SK-N-SH treated with all-trans-retinoic acid at 6 μM for 48 hours (cell line): ENCODE measurements around the gene PEX1.

ENCODE experiments used
- BACH2 ChIP-seq: fragments of 250-450 bp; sonication (Bioruptor Pico); IDR thresholded peaks from 2 replicates; pipeline ENCODE4 v1.9.0; 2021; ENCODE audit warnings: mild to moderate bottlenecking, borderline replicate concordance
- ESRRG ChIP-seq: fragments of 250-450 bp; sonication (Bioruptor Pico); IDR thresholded peaks from 2 replicates; pipeline ENCODE4 v1.6.1; 2021; ENCODE audit warnings: mild to moderate bottlenecking
- GLIS3 ChIP-seq: fragments of 250-450 bp; sonication (Bioruptor Pico); IDR thresholded peaks from 2 replicates; pipeline ENCODE4 v1.5.0; 2020; ENCODE audit warnings: mild to moderate bottlenecking, moderate library complexity
- ISL1 ChIP-seq: fragments of 250-450 bp; sonication (Bioruptor Pico); IDR thresholded peaks from 2 replicates; pipeline ENCODE4 v2.1.2; 2022; ENCODE audit warnings: mild to moderate bottlenecking, moderate library complexity
- TCF4 ChIP-seq: fragments of 250-450 bp; sonication (Bioruptor Pico); IDR thresholded peaks from 2 replicates; pipeline ENCODE4 v1.8.0; 2021; ENCODE audit warnings: mild to moderate bottlenecking, moderate library complexity, borderline replicate concordance
- TOX ChIP-seq: fragments of 250-450 bp; sonication (Bioruptor Pico); IDR thresholded peaks from 2 replicates; pipeline ENCODE4 v1.8.0; 2021; ENCODE audit warnings: mild to moderate bottlenecking, moderate library complexity, borderline replicate concordance
- ZFP3 ChIP-seq: fragments of 250-450 bp; sonication (Bioruptor Pico); IDR thresholded peaks from 2 replicates; pipeline ENCODE4 v1.5.0; 2020; ENCODE audit warnings: mild to moderate bottlenecking, moderate library complexity
- ZNF70 ChIP-seq: fragments of 450-650 bp; formaldehyde crosslinking; IDR thresholded peaks from 2 replicates; pipeline ENCODE4 v1.5.0; 2020; ENCODE audit warnings: mild to moderate bottlenecking, moderate library complexity
- ZNF8 ChIP-seq: fragments of 450-650 bp; formaldehyde crosslinking; IDR thresholded peaks from 2 replicates; pipeline ENCODE4 v1.5.0; 2020; ENCODE audit warnings: mild to moderate bottlenecking, moderate library complexity
- TF ChIP-seq, protein P1 (sequence below): fragments of 250-450 bp; sonication (Bioruptor Pico); IDR thresholded peaks from 2 replicates; pipeline ENCODE4 v1.8.0; 2020; ENCODE audit warnings: mild to moderate bottlenecking, moderate library complexity, borderline replicate concordance
- TF ChIP-seq, protein P2 (sequence below): fragments of 250-450 bp; sonication (Bioruptor Pico); IDR thresholded peaks from 2 replicates; pipeline ENCODE4 v1.5.1; 2021; ENCODE audit warnings: mild to moderate bottlenecking, moderate library complexity
- TF ChIP-seq, protein P3 (sequence below): fragments of 250-450 bp; sonication (Bioruptor Pico); IDR thresholded peaks from 2 replicates; pipeline ENCODE4 v1.5.1; 2020; ENCODE audit warnings: low read depth, mild to moderate bottlenecking, moderate library complexity

- TF ChIP-seq ZNF70 = no peak
- no peak for TF ChIP-seq TCF4 (CRISPR knock-in tag)
- no peak for TF ChIP-seq TOX (CRISPR knock-in tag)
- no peak for TF ChIP-seq ISL1 (CRISPR knock-in tag)
- TF ChIP-seq, protein P1, sequence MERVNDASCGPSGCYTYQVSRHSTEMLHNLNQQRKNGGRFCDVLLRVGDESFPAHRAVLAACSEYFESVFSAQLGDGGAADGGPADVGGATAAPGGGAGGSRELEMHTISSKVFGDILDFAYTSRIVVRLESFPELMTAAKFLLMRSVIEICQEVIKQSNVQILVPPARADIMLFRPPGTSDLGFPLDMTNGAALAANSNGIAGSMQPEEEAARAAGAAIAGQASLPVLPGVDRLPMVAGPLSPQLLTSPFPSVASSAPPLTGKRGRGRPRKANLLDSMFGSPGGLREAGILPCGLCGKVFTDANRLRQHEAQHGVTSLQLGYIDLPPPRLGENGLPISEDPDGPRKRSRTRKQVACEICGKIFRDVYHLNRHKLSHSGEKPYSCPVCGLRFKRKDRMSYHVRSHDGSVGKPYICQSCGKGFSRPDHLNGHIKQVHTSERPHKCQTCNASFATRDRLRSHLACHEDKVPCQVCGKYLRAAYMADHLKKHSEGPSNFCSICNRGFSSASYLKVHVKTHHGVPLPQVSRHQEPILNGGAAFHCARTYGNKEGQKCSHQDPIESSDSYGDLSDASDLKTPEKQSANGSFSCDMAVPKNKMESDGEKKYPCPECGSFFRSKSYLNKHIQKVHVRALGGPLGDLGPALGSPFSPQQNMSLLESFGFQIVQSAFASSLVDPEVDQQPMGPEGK = no peak
- TF ChIP-seq, protein P2, sequence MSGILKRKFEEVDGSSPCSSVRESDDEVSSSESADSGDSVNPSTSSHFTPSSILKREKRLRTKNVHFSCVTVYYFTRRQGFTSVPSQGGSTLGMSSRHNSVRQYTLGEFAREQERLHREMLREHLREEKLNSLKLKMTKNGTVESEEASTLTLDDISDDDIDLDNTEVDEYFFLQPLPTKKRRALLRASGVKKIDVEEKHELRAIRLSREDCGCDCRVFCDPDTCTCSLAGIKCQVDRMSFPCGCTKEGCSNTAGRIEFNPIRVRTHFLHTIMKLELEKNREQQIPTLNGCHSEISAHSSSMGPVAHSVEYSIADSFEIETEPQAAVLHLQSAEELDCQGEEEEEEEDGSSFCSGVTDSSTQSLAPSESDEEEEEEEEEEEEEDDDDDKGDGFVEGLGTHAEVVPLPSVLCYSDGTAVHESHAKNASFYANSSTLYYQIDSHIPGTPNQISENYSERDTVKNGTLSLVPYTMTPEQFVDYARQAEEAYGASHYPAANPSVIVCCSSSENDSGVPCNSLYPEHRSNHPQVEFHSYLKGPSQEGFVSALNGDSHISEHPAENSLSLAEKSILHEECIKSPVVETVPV (CRISPR knock-in tag) = no peak
- TF ChIP-seq ZNF8 (CRISPR knock-in tag) = no peak
- no peak for TF ChIP-seq BACH2
- TF ChIP-seq GLIS3 (CRISPR knock-in tag) = no peak
- TF ChIP-seq ESRRG (CRISPR knock-in tag) = no peak
- TF ChIP-seq, protein P3, sequence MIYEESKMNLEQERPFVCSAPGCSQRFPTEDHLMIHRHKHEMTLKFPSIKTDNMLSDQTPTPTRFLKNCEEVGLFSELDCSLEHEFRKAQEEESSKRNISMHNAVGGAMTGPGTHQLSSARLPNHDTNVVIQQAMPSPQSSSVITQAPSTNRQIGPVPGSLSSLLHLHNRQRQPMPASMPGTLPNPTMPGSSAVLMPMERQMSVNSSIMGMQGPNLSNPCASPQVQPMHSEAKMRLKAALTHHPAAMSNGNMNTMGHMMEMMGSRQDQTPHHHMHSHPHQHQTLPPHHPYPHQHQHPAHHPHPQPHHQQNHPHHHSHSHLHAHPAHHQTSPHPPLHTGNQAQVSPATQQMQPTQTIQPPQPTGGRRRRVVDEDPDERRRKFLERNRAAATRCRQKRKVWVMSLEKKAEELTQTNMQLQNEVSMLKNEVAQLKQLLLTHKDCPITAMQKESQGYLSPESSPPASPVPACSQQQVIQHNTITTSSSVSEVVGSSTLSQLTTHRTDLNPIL (CRISPR knock-in tag) = no peak
- no peak for TF ChIP-seq ZFP3
Measured at GRCh38 chr7:92462560-92462959, 65.8 kb downstream of the PEX1 start.
